Loucy (cell line): ENCODE results near the gene TIRAP.

Experiments
- EZH2phosphoT487 ChIP-seq: fragments of 200-600 bp; IDR thresholded peaks from 2 replicates; pipeline ENCODE4 v1.6.1; 2018; ENCODE audit warnings: antibody characterized with exemption, mild to moderate bottlenecking, moderate library complexity, borderline replicate concordance
- TF ChIP-seq, protein P1 (sequence below): fragments of 200-600 bp; sonication (generic); conservative IDR thresholded peaks from 2 replicates; pipeline ENCODE4 v1.5.1; 2014; ENCODE audit warnings: mild to moderate bottlenecking, antibody characterized with exemption, low read length

DNA sequence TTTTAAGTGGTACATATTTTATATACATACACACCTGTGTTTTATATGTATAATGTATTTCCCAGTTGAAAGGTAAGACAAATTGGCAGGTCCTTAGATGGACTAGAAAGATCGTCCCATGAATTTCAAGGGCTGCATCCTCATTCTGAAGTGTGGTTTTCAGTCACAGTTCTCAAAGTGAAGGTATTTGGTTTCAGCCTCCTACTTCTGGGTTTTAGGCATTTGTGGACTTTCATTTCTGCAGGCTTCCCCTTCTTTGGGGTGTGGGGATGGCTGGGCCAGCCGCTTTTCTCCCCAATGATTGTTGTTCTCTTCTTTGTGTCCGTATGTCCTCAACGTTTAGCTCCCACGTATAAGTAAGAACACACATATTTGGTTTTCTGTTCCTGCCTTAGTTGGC is 30.9 kb downstream of the TIRAP start:
- TF ChIP-seq, protein P1, sequence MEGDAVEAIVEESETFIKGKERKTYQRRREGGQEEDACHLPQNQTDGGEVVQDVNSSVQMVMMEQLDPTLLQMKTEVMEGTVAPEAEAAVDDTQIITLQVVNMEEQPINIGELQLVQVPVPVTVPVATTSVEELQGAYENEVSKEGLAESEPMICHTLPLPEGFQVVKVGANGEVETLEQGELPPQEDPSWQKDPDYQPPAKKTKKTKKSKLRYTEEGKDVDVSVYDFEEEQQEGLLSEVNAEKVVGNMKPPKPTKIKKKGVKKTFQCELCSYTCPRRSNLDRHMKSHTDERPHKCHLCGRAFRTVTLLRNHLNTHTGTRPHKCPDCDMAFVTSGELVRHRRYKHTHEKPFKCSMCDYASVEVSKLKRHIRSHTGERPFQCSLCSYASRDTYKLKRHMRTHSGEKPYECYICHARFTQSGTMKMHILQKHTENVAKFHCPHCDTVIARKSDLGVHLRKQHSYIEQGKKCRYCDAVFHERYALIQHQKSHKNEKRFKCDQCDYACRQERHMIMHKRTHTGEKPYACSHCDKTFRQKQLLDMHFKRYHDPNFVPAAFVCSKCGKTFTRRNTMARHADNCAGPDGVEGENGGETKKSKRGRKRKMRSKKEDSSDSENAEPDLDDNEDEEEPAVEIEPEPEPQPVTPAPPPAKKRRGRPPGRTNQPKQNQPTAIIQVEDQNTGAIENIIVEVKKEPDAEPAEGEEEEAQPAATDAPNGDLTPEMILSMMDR: no peak
- TF ChIP-seq EZH2phosphoT487: no peak
